Measurements from ENCODE around the gene NFIX.
A peak's percentile ranks its signal among the peaks of the same experiment; 100 is the strongest.

The NFIX gene

DNA sequence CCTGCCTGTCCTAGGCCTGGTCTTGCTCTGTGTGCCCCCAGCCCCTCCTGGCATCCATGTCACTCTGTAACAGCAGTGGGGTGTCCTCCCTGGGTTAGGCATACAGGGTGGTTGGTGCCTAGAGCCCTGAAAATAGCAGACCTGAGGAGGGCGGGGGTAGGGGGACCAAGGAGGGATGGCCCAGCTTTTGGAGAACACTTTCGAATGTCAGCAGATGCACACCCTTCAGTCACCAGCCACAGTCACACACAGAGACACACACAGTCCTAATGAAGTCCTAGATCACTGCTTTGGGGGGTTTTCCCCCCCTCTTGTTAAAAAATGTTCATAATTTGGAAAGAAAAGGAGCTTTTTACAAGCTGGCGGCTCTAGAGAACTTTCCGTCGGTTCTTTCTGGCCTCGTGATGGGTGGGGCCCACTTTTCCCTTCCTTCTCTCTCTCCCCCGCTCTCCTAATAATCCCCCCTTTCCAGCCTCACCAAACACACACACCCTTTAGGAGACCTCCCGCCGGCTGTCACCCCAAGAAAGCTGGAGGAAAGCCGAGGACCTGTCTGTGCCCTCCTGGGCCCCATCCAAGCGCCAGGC lies 59.4 kb downstream of the NFIX start:
- no peak for DNase-seq (ENCODE audit: low read depth)
- TF ChIP-seq, protein P1, sequence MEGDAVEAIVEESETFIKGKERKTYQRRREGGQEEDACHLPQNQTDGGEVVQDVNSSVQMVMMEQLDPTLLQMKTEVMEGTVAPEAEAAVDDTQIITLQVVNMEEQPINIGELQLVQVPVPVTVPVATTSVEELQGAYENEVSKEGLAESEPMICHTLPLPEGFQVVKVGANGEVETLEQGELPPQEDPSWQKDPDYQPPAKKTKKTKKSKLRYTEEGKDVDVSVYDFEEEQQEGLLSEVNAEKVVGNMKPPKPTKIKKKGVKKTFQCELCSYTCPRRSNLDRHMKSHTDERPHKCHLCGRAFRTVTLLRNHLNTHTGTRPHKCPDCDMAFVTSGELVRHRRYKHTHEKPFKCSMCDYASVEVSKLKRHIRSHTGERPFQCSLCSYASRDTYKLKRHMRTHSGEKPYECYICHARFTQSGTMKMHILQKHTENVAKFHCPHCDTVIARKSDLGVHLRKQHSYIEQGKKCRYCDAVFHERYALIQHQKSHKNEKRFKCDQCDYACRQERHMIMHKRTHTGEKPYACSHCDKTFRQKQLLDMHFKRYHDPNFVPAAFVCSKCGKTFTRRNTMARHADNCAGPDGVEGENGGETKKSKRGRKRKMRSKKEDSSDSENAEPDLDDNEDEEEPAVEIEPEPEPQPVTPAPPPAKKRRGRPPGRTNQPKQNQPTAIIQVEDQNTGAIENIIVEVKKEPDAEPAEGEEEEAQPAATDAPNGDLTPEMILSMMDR (conservative IDR thresholded peaks at IDR 0.05; ENCODE audit: low read length) = no peak
- H3K4me3 ChIP-seq (ENCODE audit: low read length) = peak overlapping the region; percentile 34

DNA sequence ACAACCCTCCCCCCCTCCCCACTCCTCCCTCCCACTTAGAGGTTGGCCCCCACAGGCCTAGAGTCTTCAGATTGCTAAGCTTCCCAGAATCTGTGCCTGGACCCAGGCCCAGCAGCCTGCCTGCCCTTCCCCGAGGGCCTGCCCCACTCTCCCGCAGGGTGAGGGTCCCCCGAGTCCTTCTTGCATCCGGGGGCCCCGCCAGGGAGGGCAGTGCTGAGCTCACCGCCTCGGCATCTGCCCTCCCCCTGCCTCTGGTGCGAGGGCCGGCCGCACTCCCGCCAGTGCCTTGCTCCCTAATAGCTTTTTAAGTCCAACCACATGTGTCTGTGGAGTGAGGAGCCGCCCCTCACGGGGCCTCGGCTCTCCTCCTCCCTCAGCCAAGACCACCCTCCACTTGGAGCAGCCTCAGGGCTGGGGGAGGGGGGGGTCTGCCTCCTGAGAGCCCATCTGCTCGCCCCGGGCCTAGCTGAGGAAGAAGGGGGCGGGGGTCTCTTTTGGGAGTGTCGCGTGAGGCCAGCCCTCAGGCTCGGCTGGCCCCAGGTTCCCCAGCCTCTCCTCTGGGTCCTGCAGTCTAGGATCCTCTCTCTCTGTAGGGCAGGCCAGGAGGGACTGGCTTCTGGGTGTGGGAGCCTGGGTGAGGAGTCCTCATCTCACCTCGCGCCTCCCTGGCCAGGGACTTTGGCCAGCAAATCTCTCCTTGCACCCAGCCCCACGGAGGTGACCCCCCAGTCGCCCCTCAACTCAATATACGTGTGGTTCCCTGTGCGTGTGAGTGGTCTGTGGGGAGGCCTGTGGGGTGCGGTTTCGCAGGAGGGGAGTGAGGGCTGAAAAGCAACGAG lies 60.2 kb downstream of the NFIX start:
- DNase-seq (ENCODE audit: low read depth) = peak; percentile 97
- TF ChIP-seq, protein P1 (conservative IDR thresholded peaks at IDR 0.05; ENCODE audit: low read length) = no peak
- H3K4me3 ChIP-seq (ENCODE audit: low read length) = peak overlapping the region; percentile 46

DNA sequence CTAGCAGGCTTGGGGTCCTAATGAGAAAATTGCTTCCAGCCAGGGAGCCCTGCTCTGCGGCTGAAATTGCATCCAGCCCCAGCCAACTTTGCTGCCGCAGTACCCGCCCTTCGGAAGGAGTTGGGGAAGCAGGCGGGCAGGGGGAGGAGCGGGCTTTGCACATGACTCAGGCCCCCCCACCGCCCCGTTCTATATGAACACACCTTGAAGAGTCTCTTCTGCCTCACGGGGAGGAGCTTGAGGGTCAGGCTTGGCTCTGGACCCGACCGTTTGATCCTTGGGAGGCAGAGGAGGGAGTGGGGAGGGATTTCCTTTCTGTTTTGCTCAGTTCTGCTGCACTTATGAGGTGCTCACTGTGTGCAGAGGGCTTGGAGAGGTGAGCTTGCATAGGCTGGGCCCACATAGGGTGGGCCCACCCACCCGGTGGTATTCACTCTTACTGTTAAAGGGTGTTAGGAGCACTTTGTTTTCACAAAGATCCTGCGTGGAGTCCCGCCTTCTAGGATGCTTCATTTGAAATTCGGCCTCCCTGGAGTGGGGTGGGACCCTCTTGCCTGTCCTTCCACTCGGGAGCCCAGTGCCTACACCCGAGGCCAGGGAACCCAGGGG lies 60.9 kb downstream of the NFIX start:
- DNase-seq (ENCODE audit: low read depth) = peak; percentile 84
- H3K4me3 ChIP-seq (ENCODE audit: low read length) = peak overlapping the region; percentile 46
- TF ChIP-seq, protein P1 (conservative IDR thresholded peaks at IDR 0.05; ENCODE audit: low read length) = no peak

DNA sequence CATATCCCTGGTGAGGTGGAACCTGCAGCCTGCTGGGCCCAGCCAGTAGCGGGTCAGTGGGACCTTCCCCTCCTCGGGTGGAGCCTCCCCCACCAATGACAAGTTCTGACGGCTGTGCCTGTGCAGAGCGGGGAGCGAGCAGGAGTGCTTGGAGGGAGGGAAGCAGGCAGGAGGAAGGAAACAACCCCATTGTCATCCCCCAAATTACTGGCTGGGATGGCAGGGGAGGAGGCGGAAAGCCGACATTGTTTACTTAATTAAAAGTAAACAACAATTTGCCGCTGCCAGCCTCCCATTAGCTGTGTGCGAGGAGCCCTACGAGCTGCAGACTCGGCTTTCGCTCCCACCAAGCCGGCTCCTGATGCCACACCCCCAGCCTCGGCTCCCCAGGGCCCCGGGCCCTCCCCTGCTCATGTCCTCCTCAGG lies 61.9 kb downstream of the NFIX start:
- TF ChIP-seq, protein P1 (conservative IDR thresholded peaks at IDR 0.05; ENCODE audit: low read length) = no peak
- no peak for DNase-seq (ENCODE audit: low read depth)
- H3K4me3 ChIP-seq (ENCODE audit: low read length) = no peak overlapping the region; the same call in 1 of the 2 replicates

DNA sequence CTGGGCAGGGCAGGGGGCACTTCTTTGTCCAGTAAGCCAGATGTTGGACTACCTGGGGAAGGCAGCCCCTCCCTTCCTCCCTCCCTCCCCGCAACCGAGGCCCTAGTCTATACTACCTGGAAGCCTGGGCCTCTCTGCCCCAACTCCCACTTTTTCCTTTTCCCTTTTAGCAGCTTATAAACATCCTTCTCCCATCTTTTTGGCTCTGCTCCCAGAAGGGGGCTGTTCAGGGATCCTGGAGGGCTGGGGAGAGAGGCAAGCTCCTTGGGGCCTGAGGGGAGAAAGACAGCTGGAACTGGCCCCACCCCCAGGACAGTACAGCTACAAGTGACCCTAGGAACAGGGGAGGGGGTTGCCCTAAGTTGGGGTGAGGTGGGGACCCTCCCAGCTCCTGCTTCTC lies 62.5 kb downstream of the NFIX start:
- no peak overlapping the region for H3K4me3 ChIP-seq (ENCODE audit: low read length)
- TF ChIP-seq, protein P1 (conservative IDR thresholded peaks at IDR 0.05; ENCODE audit: low read length) = no peak
- no peak for DNase-seq (ENCODE audit: low read depth)

- DNase-seq (ENCODE audit: low read depth) = no peak
- H3K4me3 ChIP-seq (ENCODE audit: low read length) = no peak overlapping the region
- TF ChIP-seq, protein P1 (conservative IDR thresholded peaks at IDR 0.05; ENCODE audit: low read length) = peak; percentile 31
Measured at GRCh38 chr19:13058951-13059660, 63.8 kb downstream of the NFIX start.

Measured in AG10803 (cell line).